Vagina (tissue), 2 donors: ENCODE results near the gene NRP1. TPM values are rescaled to one million over a fixed set of nuclear protein-coding genes. Genes with fewer than 3 reads are reported as not detected.
"Not testable (repeated sequence)": the region's sequence is repeated elsewhere in the genome, so short reads cannot be mapped to it uniquely, and the experiment has no call there.

Experiments used
- DNase-seq, 2 donors: peaks; one replicate each; pipeline ENCODE4 v3.0.0-alpha.2; 2017; ENCODE audit errors: extremely low spot score in 2 of 2
- H3K27ac ChIP-seq: fragments of 200-600 bp; sonication (generic); one replicate; pipeline ENCODE4 v1.5.1; 2019
- H3K27me3 ChIP-seq: fragments of 200-600 bp; sonication (generic); one replicate; pipeline ENCODE4 v1.5.1; 2019
- H3K36me3 ChIP-seq, 2 donors: fragments of 200-600 bp; sonication (generic); one replicate each; pipeline ENCODE4 v1.5.1; 2017 to 2019
- H3K4me1 ChIP-seq: fragments of 200-600 bp; sonication (generic); one replicate; pipeline ENCODE4 v1.5.1; 2019
- H3K4me3 ChIP-seq, 2 donors: fragments of 200-600 bp; sonication (generic); 1 replicate in 1 of 2; 2 replicates in 1 of 2; pipeline ENCODE4 v1.5.1; 2016 to 2019
- H3K9me3 ChIP-seq: fragments of 200-600 bp; sonication (generic); one replicate; pipeline ENCODE4 v1.5.1; 2019
- CTCF ChIP-seq, 3 experiments: fragments of 450-650 bp in 2 of 3; fragments of 200-600 bp in 1 of 3; sonication (generic) in 1 of 3; IDR thresholded peaks; one replicate each; pipeline ENCODE4 v1.5.1; 2017 to 2019; ENCODE audit warnings: antibody characterized with exemption in 3 of 3, mild to moderate bottlenecking in 2 of 3, moderate library complexity in 2 of 3
- POLR2A ChIP-seq, 2 donors: fragments of 450-650 bp; IDR thresholded peaks; one replicate each; pipeline ENCODE4 v1.6.1; 2017; ENCODE audit warnings: antibody characterized with exemption in 2 of 2, mild to moderate bottlenecking in 2 of 2, moderate library complexity in 2 of 2
- POLR2AphosphoS5 ChIP-seq, 2 donors: sonication (generic); formaldehyde crosslinking; IDR thresholded peaks; one replicate each; pipeline ENCODE4 v1.9.0; 2017; ENCODE audit warnings: antibody characterized with exemption in 2 of 2, mild to moderate bottlenecking in 2 of 2, low read depth in 1 of 2; ENCODE audit not compliant: insufficient read depth in 1 of 2
- intact Hi-C: fragments of 100-400 bp; cut with DNase I; formaldehyde crosslinking; loops from one replicate; pipeline ENCODE4 v1.15.1; 2023
- total RNA-seq: library from RNA; depleted of rRNA; stranded (reverse); fragments of >200 nt; gene quantifications from one replicate; pipeline ENCODE4 v1.2.3, GENCODE V29; 2016

NRP1 gene
- total RNA-seq, 1 donor from 2014 or later, result 52.5 TPM

GRCh38 chr10:33304423-33305225, 29.8 kb downstream of the NRP1 start:
- H3K36me3 ChIP-seq, result no peaks in the 10 kb centered on the region
- H3K4me1 ChIP-seq, result peaks cover 26% of the 10 kb centered on the region
- no peaks in the 10 kb centered on the region for H3K9me3 ChIP-seq
- no peak for DNase-seq
- intact Hi-C loops, result no loop called here
- no peak for TF ChIP-seq POLR2A (IDR thresholded peaks at IDR 0.05)
- no peak for TF ChIP-seq POLR2AphosphoS5 (IDR thresholded peaks at IDR 0.05; ENCODE audit: insufficient read depth in 1 of 2, low read depth in 1 of 2)
- TF ChIP-seq CTCF (IDR thresholded peaks at IDR 0.05), result no peak
- no peak overlapping the region for H3K4me3 ChIP-seq
- no peaks in the 10 kb centered on the region for H3K27me3 ChIP-seq
- no peak overlapping the region for H3K27ac ChIP-seq

DNA sequence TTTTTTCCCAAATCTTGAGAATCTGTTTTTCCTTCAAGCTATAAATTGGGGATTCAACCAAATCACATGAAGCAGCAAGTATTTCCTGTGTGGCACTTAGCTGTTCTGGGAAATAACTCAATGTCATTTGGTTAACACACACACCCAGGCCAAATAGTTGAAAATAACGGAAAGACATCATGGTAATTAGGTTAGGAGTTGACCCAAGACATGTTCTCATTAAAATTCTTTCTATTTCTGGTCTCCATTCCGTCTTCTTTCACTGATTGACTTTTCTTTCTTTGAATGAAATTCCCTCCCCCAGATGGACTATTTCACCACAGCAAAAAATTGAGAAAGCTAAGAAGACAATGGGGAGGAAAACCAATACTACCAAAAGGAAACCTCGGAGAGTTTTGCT, 30.5 kb downstream of the NRP1 start:
- H3K9me3 ChIP-seq, result no peaks in the 10 kb centered on the region
- DNase-seq, result no peak
- no peak for TF ChIP-seq CTCF (IDR thresholded peaks at IDR 0.05)
- intact Hi-C loops, result no loop called here
- H3K4me1 ChIP-seq, result peaks cover 26% of the 10 kb centered on the region
- H3K27ac ChIP-seq, result no peak overlapping the region
- H3K27me3 ChIP-seq, result no peaks in the 10 kb centered on the region
- no peaks in the 10 kb centered on the region for H3K36me3 ChIP-seq
- no peak overlapping the region for H3K4me3 ChIP-seq

GRCh38 chr10:33302208-33302829, 32.1 kb downstream of the NRP1 start:
- no peak overlapping the region for H3K27ac ChIP-seq
- H3K9me3 ChIP-seq, result no peaks in the 10 kb centered on the region
- intact Hi-C loops, result no loop called here
- no peak overlapping the region for H3K4me3 ChIP-seq
- H3K36me3 ChIP-seq, result no peaks in the 10 kb centered on the region
- no peak for DNase-seq
- H3K27me3 ChIP-seq, result no peaks in the 10 kb centered on the region
- H3K4me1 ChIP-seq, result peaks cover 31% of the 10 kb centered on the region
- TF ChIP-seq CTCF (IDR thresholded peaks at IDR 0.05), result no peak
- no peak for TF ChIP-seq POLR2A (IDR thresholded peaks at IDR 0.05)
- no peak for TF ChIP-seq POLR2AphosphoS5 (IDR thresholded peaks at IDR 0.05; ENCODE audit: insufficient read depth in 1 of 2, low read depth in 1 of 2)

DNA sequence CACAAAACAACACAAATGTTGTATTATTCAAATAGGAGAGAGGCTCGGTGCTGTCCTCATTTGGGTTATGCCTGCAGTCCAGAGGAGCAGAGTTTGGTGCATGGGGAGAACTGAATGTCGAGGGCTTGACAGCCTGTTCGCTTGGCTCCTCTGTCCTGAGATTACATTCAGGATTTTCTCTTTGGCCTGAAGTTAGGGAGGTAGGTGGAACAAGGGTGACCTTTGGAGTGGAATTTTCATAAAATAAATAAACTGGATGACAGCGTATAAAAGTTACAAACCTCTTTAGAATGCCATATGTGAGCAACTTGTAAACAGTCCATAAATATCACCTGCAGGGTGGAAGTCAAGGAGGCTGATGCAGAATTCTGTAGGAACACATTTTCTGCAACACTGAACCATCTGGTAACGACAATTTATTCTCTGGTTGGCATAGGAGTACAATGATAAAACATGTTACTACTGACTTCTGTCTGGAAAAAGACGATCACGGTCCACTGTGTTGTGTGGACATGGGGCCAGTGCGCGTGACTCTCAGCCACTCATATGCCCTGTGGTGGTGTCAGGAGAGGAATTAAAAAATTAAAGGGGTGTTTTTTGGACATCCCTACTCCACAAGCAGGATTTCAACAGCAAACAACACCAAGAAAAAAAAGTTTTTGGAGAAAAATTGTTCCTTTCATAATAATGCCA, 33.2 kb downstream of the NRP1 start:
- Histone ChIP-seq H3K9me3 (no peaks in the 10 kb centered on the region), H3K27ac (no peak overlapping the region), H3K36me3 (no peaks in the 10 kb centered on the region), H3K4me1 (peaks cover 21% of the 10 kb centered on the region), H3K4me3 (no peak overlapping the region), H3K27me3 (no peaks in the 10 kb centered on the region)
- TF ChIP-seq POLR2A (IDR thresholded peaks at IDR 0.05) (no peak), POLR2AphosphoS5 (IDR thresholded peaks at IDR 0.05; ENCODE audit: insufficient read depth in 1 of 2, low read depth in 1 of 2) (no peak)
- intact Hi-C loops, result no loop called here
- DNase-seq, result no peak

- DNase-seq, H3K27me3 ChIP-seq, H3K4me3 ChIP-seq, H3K36me3 ChIP-seq, intact Hi-C loops, H3K27ac ChIP-seq, H3K9me3 ChIP-seq: not testable (repeated sequence)
- peaks cover 21% of the 10 kb centered on the region for H3K4me1 ChIP-seq
Measured at GRCh38 chr10:33300544-33300943, 33.9 kb downstream of the NRP1 start.

DNA sequence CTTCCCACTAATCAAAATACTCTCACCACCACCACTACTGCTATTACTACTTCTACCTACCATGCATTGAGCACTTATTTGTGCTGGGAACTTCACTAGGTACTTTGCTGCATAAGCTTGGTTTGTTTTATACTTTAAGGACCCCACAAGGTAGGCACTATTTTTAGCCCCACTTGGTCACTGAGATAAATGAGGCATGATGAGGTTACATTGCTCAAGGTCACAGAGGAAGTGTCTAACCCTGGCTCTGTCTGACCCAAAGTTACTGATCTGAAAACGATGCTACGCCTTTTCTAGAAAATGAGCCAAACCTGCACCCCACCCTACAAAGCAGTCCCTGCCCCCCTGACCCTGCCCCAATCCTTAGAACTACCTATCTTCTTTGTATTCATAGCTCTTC, 35.6 kb downstream of the NRP1 start:
- no peaks in the 10 kb centered on the region for H3K36me3 ChIP-seq
- H3K27ac ChIP-seq, result no peak overlapping the region
- H3K4me3 ChIP-seq, result no peak overlapping the region
- H3K27me3 ChIP-seq, result no peaks in the 10 kb centered on the region
- DNase-seq, result no peak
- no peaks in the 10 kb centered on the region for H3K9me3 ChIP-seq
- H3K4me1 ChIP-seq, result peaks cover 11% of the 10 kb centered on the region
- intact Hi-C loops, result no loop called here
- no peak for TF ChIP-seq CTCF (IDR thresholded peaks at IDR 0.05)
- TF ChIP-seq POLR2A (IDR thresholded peaks at IDR 0.05), result no peak
- TF ChIP-seq POLR2AphosphoS5 (IDR thresholded peaks at IDR 0.05; ENCODE audit: insufficient read depth in 1 of 2, low read depth in 1 of 2), result no peak
